ENCODE results near the gene GIT2. TPM values are rescaled to one million over a fixed set of nuclear protein-coding genes. Genes with fewer than 3 reads are reported as not detected.

GIT2 gene
- total and polyA plus RNA-seq, 2 of the 8 experiments (the other 6 are each of a cell fraction or from before 2014, with no cell fraction given): 9.6 to 20.7 TPM

Other genes starting within 250 kb of the GIT2 start
- 2.1 and 2.5 TPM in 2 replicates for gene TRPV4, start 163.0 kb downstream of the GIT2 start, total RNA-seq (2021; fragmentation: NEBNext Ultra II Directional; extraction: Animal tissue kit (Norgen Biotek cat#: 25700))
- 6.2 and 6.4 TPM in 2 replicates for gene TRPV4, start 163.0 kb downstream of the GIT2 start, polyA plus RNA-seq (2011; rRNA removed)
- gene GLTP, start 115.8 kb downstream of the GIT2 start, total RNA-seq (2021; fragmentation: NEBNext Ultra II Directional; extraction: Animal tissue kit (Norgen Biotek cat#: 25700)): 24.4 and 26.1 TPM in 2 replicates
- 9.8 and 10.0 TPM in 2 replicates for gene GLTP, start 115.8 kb downstream of the GIT2 start, polyA plus RNA-seq (2011; rRNA removed)
- 4.5 TPM in 2 replicates for gene TCHP, start 96.1 kb downstream of the GIT2 start, total RNA-seq (2021; fragmentation: NEBNext Ultra II Directional; extraction: Animal tissue kit (Norgen Biotek cat#: 25700))
- gene TCHP, start 96.1 kb downstream of the GIT2 start, polyA plus RNA-seq (2011; rRNA removed): 2.8 and 4.8 TPM in 2 replicates
- gene ANKRD13A, start 3.1 kb upstream of the GIT2 start, total RNA-seq (2021; fragmentation: NEBNext Ultra II Directional; extraction: Animal tissue kit (Norgen Biotek cat#: 25700)): 16.8 and 17.1 TPM in 2 replicates
- 21.4 and 22.6 TPM in 2 replicates for gene ANKRD13A, start 3.1 kb upstream of the GIT2 start, polyA plus RNA-seq (2011; rRNA removed)
- gene C12orf76, start 52.2 kb upstream of the GIT2 start, total RNA-seq (2021; fragmentation: NEBNext Ultra II Directional; extraction: Animal tissue kit (Norgen Biotek cat#: 25700)): 11.4 and 14.4 TPM in 2 replicates
- 15.9 and 18.6 TPM in 2 replicates for gene C12orf76, start 52.2 kb upstream of the GIT2 start, polyA plus RNA-seq (2011; rRNA removed)
- 14.4 and 14.5 TPM in 2 replicates for gene IFT81, start 128.0 kb upstream of the GIT2 start, total RNA-seq (2021; fragmentation: NEBNext Ultra II Directional; extraction: Animal tissue kit (Norgen Biotek cat#: 25700))
- 2.8 and 4.1 TPM in 2 replicates for gene IFT81, start 128.0 kb upstream of the GIT2 start, polyA plus RNA-seq (2011; rRNA removed)